H9 (cell line): ENCODE measurements around the gene HIRA. TPM values are rescaled to one million over a fixed set of nuclear protein-coding genes. Genes with fewer than 3 reads are reported as not detected.

Source experiments
- DNase-seq: peaks from one replicate; pipeline ENCODE4 v3.0.0-alpha.2; 2017
- H2AFZ ChIP-seq: one replicate; pipeline ENCODE4 v1.6.1; 2013; ENCODE audit warnings: mild to moderate bottlenecking, low read length, control low read depth, moderate library complexity
- H2AK5ac ChIP-seq: 2 replicates; pipeline ENCODE4 v1.6.1; 2013; ENCODE audit warnings: low read length, control low read depth, mixed read lengths; ENCODE audit not compliant: insufficient read length
- H2BK120ac ChIP-seq: one replicate; pipeline ENCODE4 v1.6.1; 2013; ENCODE audit warnings: low read depth, mild to moderate bottlenecking, low read length, control low read depth, inconsistent platforms; ENCODE audit not compliant: poor library complexity, severe bottlenecking
- H2BK12ac ChIP-seq: 2 replicates; pipeline ENCODE4 v1.6.1; 2013; ENCODE audit warnings: low read length, control low read depth, mixed read lengths, low read depth; ENCODE audit not compliant: insufficient read length
- H2BK15ac ChIP-seq: 2 replicates; pipeline ENCODE4 v1.6.1; 2013; ENCODE audit warnings: low read depth, low read length, control low read depth
- H2BK20ac ChIP-seq: one replicate; pipeline ENCODE4 v1.6.1; 2013; ENCODE audit warnings: low read depth, mild to moderate bottlenecking, low read length, control low read depth, inconsistent platforms; ENCODE audit not compliant: poor library complexity, severe bottlenecking
- H2BK5ac ChIP-seq: 2 replicates; pipeline ENCODE4 v1.6.1; 2013; ENCODE audit warnings: low read length, control low read depth, mixed read lengths; ENCODE audit not compliant: insufficient read length
- H3K14ac ChIP-seq: 2 replicates; pipeline ENCODE4 v1.6.1; 2013; ENCODE audit warnings: low read length, control low read depth; ENCODE audit not compliant: insufficient read depth
- H3K18ac ChIP-seq: 2 replicates; pipeline ENCODE4 v1.6.1; 2013; ENCODE audit warnings: low read depth, mild to moderate bottlenecking, mixed read lengths, low read length, control low read depth; ENCODE audit not compliant: insufficient read length
- H3K23ac ChIP-seq: 2 replicates; pipeline ENCODE4 v1.6.1; 2013; ENCODE audit warnings: low read length, control low read depth, mixed read lengths, low read depth; ENCODE audit not compliant: insufficient read length
- H3K23me2 ChIP-seq: 2 replicates; pipeline ENCODE4 v1.6.1; 2013; ENCODE audit warnings: low read depth, mild to moderate bottlenecking, mixed read lengths, low read length, control low read depth; ENCODE audit not compliant: insufficient read length, poor library complexity, severe bottlenecking
- H3K27ac ChIP-seq: 2 replicates; pipeline ENCODE4 v1.5.1; 2013; ENCODE audit warnings: low read length, control low read depth, mixed read lengths, low read depth; ENCODE audit not compliant: insufficient read length
- H3K27me3 ChIP-seq: 2 replicates; pipeline ENCODE4 v1.6.1; 2013; ENCODE audit warnings: low read length, control low read depth, inconsistent platforms; ENCODE audit not compliant: insufficient read depth
- H3K4ac ChIP-seq: 2 replicates; pipeline ENCODE4 v1.6.1; 2013; ENCODE audit warnings: low read depth, mild to moderate bottlenecking, control low read depth, inconsistent platforms, low read length, moderate library complexity
- H3K4me1 ChIP-seq: 2 replicates; pipeline ENCODE4 v1.6.1; 2013; ENCODE audit warnings: low read length, control low read depth, inconsistent platforms; ENCODE audit not compliant: insufficient read depth
- H3K4me2 ChIP-seq: 2 replicates; pipeline ENCODE4 v1.6.1; 2013; ENCODE audit warnings: low read length, control low read depth, mixed read lengths; ENCODE audit not compliant: insufficient read length, insufficient read depth
- H3K56ac ChIP-seq: 2 replicates; pipeline ENCODE4 v1.6.1; 2013; ENCODE audit warnings: low read depth, mild to moderate bottlenecking, mixed read lengths, low read length, control low read depth; ENCODE audit not compliant: insufficient read length
- H3K79me1 ChIP-seq: 2 replicates; pipeline ENCODE4 v1.6.1; 2013; ENCODE audit warnings: low read depth, mild to moderate bottlenecking, moderate library complexity, low read length, control low read depth, inconsistent platforms; ENCODE audit not compliant: insufficient read depth, poor library complexity, severe bottlenecking
- H3K79me2 ChIP-seq: 2 replicates; pipeline ENCODE4 v1.6.1; 2013; ENCODE audit warnings: low read length, control low read depth, inconsistent platforms; ENCODE audit not compliant: insufficient read depth
- H3K9ac ChIP-seq: 2 replicates; pipeline ENCODE4 v1.6.1; 2013; ENCODE audit warnings: low read length, control low read depth, mixed read lengths; ENCODE audit not compliant: insufficient read length; ENCODE audit errors: extremely low read depth
- H3K9me3 ChIP-seq: one replicate; pipeline ENCODE4 v1.6.1; 2013; ENCODE audit warnings: low read depth, low read length, inconsistent platforms; ENCODE audit not compliant: control insufficient read depth
- H3T11ph ChIP-seq: one replicate; pipeline ENCODE4 v1.6.1; 2013; ENCODE audit warnings: mild to moderate bottlenecking, low read length, control low read depth, inconsistent platforms
- H4K20me1 ChIP-seq: one replicate; pipeline ENCODE4 v1.6.1; 2013; ENCODE audit not compliant: control insufficient read depth, insufficient read length, insufficient read depth
- H4K5ac ChIP-seq: 2 replicates; pipeline ENCODE4 v1.6.1; 2013; ENCODE audit warnings: low read depth, mild to moderate bottlenecking, mixed read lengths, low read length, control low read depth; ENCODE audit not compliant: insufficient read length
- H4K8ac ChIP-seq: replicated peaks from 2 replicates; pipeline ENCODE4 v1.6.1; 2013; ENCODE audit warnings: low read length, control low read depth, mixed read lengths, low read depth; ENCODE audit not compliant: insufficient read length
- H4K91ac ChIP-seq: 2 replicates; pipeline ENCODE4 v1.6.1; 2013; ENCODE audit warnings: low read depth, mild to moderate bottlenecking, moderate library complexity, mixed read lengths, low read length, control low read depth; ENCODE audit not compliant: insufficient read length
- H3K27ac Mint-ChIP-seq, 3 experiments: 2 replicates in 2 of 3; 3 replicates in 1 of 3; pipeline ENCODE4 v1.8.0; 2020 to 2021; ENCODE audit warnings: mixed read lengths in 3 of 3, mild to moderate bottlenecking in 1 of 3, moderate library complexity in 1 of 3
- H3K27me3 Mint-ChIP-seq: 2 replicates; pipeline ENCODE4 v1.8.0; 2021; ENCODE audit warnings: low read depth, mild to moderate bottlenecking, moderate library complexity, mixed read lengths
- H3K36me3 Mint-ChIP-seq, 3 experiments: 2 replicates in 2 of 3; 3 replicates in 1 of 3; pipeline ENCODE4 v1.8.0; 2020 to 2021; ENCODE audit warnings: low read depth in 3 of 3, mixed read lengths in 3 of 3; ENCODE audit not compliant: insufficient read depth in 1 of 3
- H3K4me1 Mint-ChIP-seq, 2 experiments: 2 replicates each; pipeline ENCODE4 v1.8.0; 2020; ENCODE audit warnings: mixed read lengths in 2 of 2
- H3K4me3 Mint-ChIP-seq, 2 experiments: 2 replicates in 1 of 2; 3 replicates in 1 of 2; pipeline ENCODE4 v1.8.0; 2020 to 2021; ENCODE audit warnings: mild to moderate bottlenecking in 2 of 2, mixed read lengths in 2 of 2, moderate library complexity in 1 of 2
- H3K9me3 Mint-ChIP-seq, 2 experiments: 2 replicates in 1 of 2; 3 replicates in 1 of 2; pipeline ENCODE4 v1.8.0; 2020; ENCODE audit warnings: mild to moderate bottlenecking in 2 of 2, mixed read lengths in 2 of 2, moderate library complexity in 1 of 2
- WGBS: extraction: QIAGEN DNeasy Blood & Tissue Kit; methylation state at CpG from one replicate; pipeline ENCODE4 v1.1.7; 2013; ENCODE audit warnings: missing lambda C conversion rate, low lambda C conversion rate, mixed read lengths; ENCODE audit not compliant: insufficient read length; ENCODE audit errors: extremely low coverage; 5-methylcytosine and 5-hydroxymethylcytosine counted together
- total RNA-seq: library from RNA; stranded (reverse); gene quantifications from 2 replicates; pipeline ENCODE4 v1.2.1, GENCODE V29; 2021
- TF ChIP-seq, protein P1 (sequence below): fragments of 200-600 bp; sonication (generic); conservative IDR thresholded peaks from 3 replicates; pipeline ENCODE4 v1.8.0; 2021; ENCODE audit warnings: antibody characterized with exemption, mild to moderate bottlenecking

Gene HIRA
- total RNA-seq, 1 experiment from 2014 or later = 51.9 TPM

DNA sequence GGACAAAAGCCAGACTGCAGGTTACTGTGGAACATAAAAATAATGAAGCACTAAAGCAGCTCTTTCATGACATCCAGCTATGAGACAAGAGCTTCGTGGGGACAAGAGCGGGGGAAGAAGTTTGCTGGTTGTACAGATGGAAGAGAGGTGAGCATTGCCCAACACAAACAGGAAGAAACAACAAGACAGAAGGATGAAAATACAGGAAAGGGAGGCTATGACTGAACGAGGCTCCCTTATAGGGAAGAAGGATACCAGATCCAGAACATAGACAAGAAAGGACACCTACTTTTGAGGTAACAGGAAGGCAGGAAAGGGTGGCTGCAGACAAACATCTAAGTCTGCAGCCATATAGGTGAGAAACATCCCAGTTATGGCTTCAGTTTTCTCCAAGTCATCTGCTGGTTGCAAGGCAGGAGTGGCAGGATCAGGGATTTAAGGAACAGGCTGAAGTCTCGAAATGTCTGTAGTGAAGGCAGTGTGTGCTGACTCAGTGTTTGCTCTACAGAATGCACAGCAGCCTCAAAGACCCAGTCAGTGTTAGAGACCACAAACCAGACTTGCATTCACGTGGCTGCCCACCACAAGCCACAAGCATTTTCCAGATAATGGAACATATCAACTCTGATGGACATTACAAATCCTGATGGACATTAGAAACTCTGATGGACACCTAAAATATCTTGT, 141.9 kb downstream of the HIRA start:
- Histone ChIP-seq H4K91ac (no peak overlapping the region), H4K8ac (no peak overlapping the region), H3K9ac (no peak overlapping the region), H2BK120ac (no peak overlapping the region), H4K5ac (no peak overlapping the region), H3K9me3 (no peaks in the 10 kb centered on the region), H3K14ac (no peak overlapping the region), H3K4ac (no peak overlapping the region), H2BK5ac (no peak overlapping the region), H3K27ac (no peak overlapping the region), H3K4me1 (peaks cover 17% of the 10 kb centered on the region), H3K79me2 (no peaks in the 10 kb centered on the region), H3K23ac (no peak overlapping the region), H2BK20ac (no peak overlapping the region), H3K4me2 (no peak overlapping the region), H2BK15ac (no peak overlapping the region), H3K79me1 (no peaks in the 10 kb centered on the region), H3K27me3 (peaks cover 3% of the 10 kb centered on the region; the same call in 1 of the 2 replicates), H3T11ph (no peak overlapping the region), H3K23me2 (peaks cover 12% of the 10 kb centered on the region), H2AFZ (no peak overlapping the region), H3K18ac (no peak overlapping the region), H2AK5ac (no peak overlapping the region), H2BK12ac (no peak overlapping the region), H3K56ac (no peak overlapping the region), H4K20me1 (no peaks in the 10 kb centered on the region)
- Mint-ChIP-seq H3K36me3 (peaks cover 0 to 11% (median 8%) of the 10 kb centered on the region in 3 experiments; a peak in 4 of 7 replicates), H3K9me3 (no peaks in the 10 kb centered on the region), H3K4me3 (peak overlapping the region in 1 of 2 experiments; percentile 5; a peak in 2 of 5 replicates), H3K27me3 (peaks cover 21% of the 10 kb centered on the region), H3K27ac (no peak overlapping the region), H3K4me1 (peaks cover 61 to 63% of the 10 kb centered on the region in 2 experiments)
- WGBS = no CpG with 5 or more reads among the region's 5 CpGs
- no peak for DNase-seq
- TF ChIP-seq, protein P1, sequence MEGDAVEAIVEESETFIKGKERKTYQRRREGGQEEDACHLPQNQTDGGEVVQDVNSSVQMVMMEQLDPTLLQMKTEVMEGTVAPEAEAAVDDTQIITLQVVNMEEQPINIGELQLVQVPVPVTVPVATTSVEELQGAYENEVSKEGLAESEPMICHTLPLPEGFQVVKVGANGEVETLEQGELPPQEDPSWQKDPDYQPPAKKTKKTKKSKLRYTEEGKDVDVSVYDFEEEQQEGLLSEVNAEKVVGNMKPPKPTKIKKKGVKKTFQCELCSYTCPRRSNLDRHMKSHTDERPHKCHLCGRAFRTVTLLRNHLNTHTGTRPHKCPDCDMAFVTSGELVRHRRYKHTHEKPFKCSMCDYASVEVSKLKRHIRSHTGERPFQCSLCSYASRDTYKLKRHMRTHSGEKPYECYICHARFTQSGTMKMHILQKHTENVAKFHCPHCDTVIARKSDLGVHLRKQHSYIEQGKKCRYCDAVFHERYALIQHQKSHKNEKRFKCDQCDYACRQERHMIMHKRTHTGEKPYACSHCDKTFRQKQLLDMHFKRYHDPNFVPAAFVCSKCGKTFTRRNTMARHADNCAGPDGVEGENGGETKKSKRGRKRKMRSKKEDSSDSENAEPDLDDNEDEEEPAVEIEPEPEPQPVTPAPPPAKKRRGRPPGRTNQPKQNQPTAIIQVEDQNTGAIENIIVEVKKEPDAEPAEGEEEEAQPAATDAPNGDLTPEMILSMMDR = no peak
